ENCODE results near the gene ZNF618. TPM values are rescaled to one million over a fixed set of nuclear protein-coding genes. Genes with fewer than 3 reads are reported as not detected.

ZNF618 gene
- total RNA-seq, 4 donors from 2014 or later, result 2.1 to 6.2 (median 4.1) TPM

DNA sequence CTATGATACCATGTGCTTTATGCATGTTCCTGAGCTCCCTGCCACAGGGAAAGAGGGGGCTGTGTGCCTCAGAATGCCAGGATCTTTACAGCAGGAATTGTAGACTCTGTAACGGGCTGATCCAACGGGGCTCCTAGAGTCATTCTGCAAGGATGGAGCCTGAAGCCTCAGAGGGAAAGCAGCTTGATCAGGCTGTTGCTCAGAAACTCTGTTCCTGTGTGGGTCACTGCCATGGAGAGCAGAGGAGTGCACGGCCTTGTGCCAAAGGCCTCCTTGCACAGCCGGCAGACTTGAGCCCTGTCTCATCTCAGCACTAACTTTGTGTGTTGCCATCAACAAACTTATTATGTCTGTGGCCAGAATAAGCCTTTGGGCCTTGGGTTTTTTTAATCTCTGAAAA is 150.2 kb downstream of the ZNF618 start:
- 100% methylated on average over 2 of the region's 4 CpGs; no CpG with 5 or more reads in 1 of the 2 donors for WGBS, 2 donors (ENCODE audit: low coverage in 1 of 2)

DNA sequence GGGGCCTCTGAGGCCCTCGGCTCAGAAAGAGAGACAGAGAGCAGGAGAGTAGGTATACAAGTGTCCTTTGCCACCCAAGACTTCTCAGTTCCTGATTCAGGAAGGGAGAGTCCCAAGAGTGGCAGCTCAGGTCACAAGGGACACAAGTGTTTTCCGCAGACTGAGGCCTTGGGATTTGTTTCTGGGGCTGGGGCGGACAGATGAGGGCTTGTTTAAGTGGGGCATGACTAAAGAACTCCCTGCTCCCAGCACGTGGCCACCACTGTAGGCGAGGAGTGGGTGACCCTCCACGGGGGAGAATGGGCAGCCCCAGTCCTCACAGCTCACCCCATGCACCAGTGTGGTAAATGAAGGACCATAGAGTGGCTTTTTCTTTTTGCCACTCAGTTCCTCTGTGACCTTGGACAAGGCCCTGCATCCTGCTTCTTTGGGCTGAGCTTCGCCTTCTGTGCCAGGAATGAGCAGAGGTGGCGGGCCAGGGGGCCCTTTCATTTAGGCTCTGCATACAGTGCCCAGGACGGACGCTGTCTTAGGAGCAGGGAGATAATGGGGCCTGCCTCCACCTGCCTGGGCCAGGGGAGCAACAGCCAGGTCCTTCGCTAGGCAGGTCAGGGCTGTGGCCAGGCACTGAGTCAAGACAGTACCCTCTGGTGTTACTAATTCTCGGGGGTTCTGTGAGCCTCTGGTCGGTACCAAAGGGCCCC is 151.2 kb downstream of the ZNF618 start:
- Histone ChIP-seq H3K4me3 (no peak overlapping the region), H3K4me1 (no peaks in the 10 kb centered on the region), H3K27ac (no peak overlapping the region), H3K27me3 (no peaks in the 10 kb centered on the region), H3K36me3 (peaks cover 0 to 52% of the 10 kb centered on the region in 2 donors), H3K9me3 (peaks cover 0 to 25% (median 0%) of the 10 kb centered on the region in 3 donors)
- WGBS, 2 donors (ENCODE audit: low coverage in 1 of 2), result 85% methylated on average over 2 of the region's 13 CpGs; no CpG with 5 or more reads in 1 of the 2 donors
- no peak for TF ChIP-seq POLR2A (IDR thresholded peaks at IDR 0.05)
- TF ChIP-seq POLR2AphosphoS5 (IDR thresholded peaks at IDR 0.05), result no peak
- no peak for TF ChIP-seq EP300 (IDR thresholded peaks at IDR 0.05)
- TF ChIP-seq, protein P1, sequence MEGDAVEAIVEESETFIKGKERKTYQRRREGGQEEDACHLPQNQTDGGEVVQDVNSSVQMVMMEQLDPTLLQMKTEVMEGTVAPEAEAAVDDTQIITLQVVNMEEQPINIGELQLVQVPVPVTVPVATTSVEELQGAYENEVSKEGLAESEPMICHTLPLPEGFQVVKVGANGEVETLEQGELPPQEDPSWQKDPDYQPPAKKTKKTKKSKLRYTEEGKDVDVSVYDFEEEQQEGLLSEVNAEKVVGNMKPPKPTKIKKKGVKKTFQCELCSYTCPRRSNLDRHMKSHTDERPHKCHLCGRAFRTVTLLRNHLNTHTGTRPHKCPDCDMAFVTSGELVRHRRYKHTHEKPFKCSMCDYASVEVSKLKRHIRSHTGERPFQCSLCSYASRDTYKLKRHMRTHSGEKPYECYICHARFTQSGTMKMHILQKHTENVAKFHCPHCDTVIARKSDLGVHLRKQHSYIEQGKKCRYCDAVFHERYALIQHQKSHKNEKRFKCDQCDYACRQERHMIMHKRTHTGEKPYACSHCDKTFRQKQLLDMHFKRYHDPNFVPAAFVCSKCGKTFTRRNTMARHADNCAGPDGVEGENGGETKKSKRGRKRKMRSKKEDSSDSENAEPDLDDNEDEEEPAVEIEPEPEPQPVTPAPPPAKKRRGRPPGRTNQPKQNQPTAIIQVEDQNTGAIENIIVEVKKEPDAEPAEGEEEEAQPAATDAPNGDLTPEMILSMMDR (IDR thresholded peaks at IDR 0.05), result no peak
- ATAC-seq, result no peak

More for the DNA sequence above, 150.2 kb downstream of the ZNF618 start:
- TF ChIP-seq EP300 (IDR thresholded peaks at IDR 0.05), result no peak
- no peak for TF ChIP-seq POLR2A (IDR thresholded peaks at IDR 0.05)
- no peak for TF ChIP-seq POLR2AphosphoS5 (IDR thresholded peaks at IDR 0.05)
- TF ChIP-seq, protein P1 (IDR thresholded peaks at IDR 0.05), result no peak
- Histone ChIP-seq H3K4me3 (no peak overlapping the region), H3K27ac (no peak overlapping the region), H3K9me3 (peaks cover 0 to 33% (median 0%) of the 10 kb centered on the region in 3 donors), H3K4me1 (no peaks in the 10 kb centered on the region), H3K27me3 (no peaks in the 10 kb centered on the region), H3K36me3 (peaks cover 0 to 59% of the 10 kb centered on the region in 2 donors)
- no peak for ATAC-seq

DNA sequence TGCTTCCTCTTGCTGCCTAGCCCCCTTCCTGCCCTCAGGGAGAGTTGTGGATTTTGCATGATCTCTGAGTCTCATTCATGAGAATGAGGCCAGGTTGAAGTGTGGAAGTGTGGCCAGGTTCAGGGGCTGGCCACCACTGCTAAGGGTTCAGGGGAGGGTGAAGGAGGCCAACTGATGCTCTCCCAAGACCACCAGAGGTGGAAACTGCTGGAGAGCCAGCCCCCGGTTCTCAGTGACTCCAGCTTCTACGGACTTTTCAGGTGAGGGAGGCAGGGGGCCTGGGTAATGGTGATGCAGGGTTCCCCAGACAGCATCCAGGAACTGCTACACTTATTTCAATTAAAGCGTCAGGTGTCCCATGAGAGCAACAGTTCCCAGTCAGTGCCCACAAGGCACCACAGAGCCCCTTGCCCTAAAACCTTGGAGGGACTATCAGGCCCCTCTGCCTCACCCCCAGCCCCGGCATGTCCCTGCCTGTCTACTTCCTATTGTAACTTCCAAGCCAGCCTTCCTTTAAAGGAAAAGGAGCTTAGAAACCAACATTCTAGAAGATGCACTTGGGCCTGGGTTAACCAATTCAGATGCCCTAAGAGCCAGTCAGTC is 151.9 kb downstream of the ZNF618 start:
- Histone ChIP-seq H3K27ac (no peak overlapping the region), H3K9me3 (peaks cover 0 to 18% (median 0%) of the 10 kb centered on the region in 3 donors), H3K4me1 (no peaks in the 10 kb centered on the region), H3K27me3 (no peaks in the 10 kb centered on the region), H3K4me3 (no peak overlapping the region), H3K36me3 (peaks cover 0 to 52% of the 10 kb centered on the region in 2 donors)
- WGBS, 2 donors (ENCODE audit: low coverage in 1 of 2), result 80 to 83% methylated on average over 1 to 3 of the region's 4 CpGs
- TF ChIP-seq, protein P1 (IDR thresholded peaks at IDR 0.05), result no peak
- TF ChIP-seq POLR2A (IDR thresholded peaks at IDR 0.05) (no peak), EP300 (IDR thresholded peaks at IDR 0.05) (no peak), POLR2AphosphoS5 (IDR thresholded peaks at IDR 0.05) (no peak)
- no peak for ATAC-seq

DNA sequence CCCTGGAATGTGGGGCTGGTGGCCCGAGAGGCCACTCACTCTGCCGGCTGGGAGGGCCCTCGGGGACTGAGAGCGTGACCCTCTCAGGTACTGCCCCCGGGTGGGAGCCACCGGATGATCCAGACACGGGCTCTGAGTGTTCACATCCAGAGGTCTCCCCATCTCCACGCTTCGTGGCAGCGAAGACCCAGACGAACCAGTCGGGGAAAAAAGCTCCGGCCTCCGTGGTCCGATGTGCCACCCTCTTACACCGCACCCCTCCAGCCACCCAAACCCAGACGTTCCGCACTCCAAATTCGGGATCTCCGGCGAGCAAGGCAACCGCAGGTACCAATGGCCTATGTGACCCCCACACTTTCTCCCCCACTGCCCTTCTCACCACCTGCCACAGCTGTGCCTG is 152.5 kb downstream of the ZNF618 start:
- H3K36me3 ChIP-seq, result peaks cover 0 to 57% of the 10 kb centered on the region in 2 donors
- no peak overlapping the region for H3K4me3 ChIP-seq
- no peaks in the 10 kb centered on the region for H3K4me1 ChIP-seq
- H3K27ac ChIP-seq, result no peak overlapping the region
- no peaks in the 10 kb centered on the region for H3K27me3 ChIP-seq
- no peak for TF ChIP-seq POLR2AphosphoS5 (IDR thresholded peaks at IDR 0.05)
- TF ChIP-seq EP300 (IDR thresholded peaks at IDR 0.05), result no peak
- no peak for TF ChIP-seq POLR2A (IDR thresholded peaks at IDR 0.05)
- TF ChIP-seq, protein P1 (IDR thresholded peaks at IDR 0.05), result no peak
- no peak for ATAC-seq
- H3K9me3 ChIP-seq, result peaks cover 0 to 11% (median 0%) of the 10 kb centered on the region in 3 donors
- 100% methylated on average over 1 of the region's 22 CpGs; no CpG with 5 or more reads in 1 of the 2 donors for WGBS, 2 donors (ENCODE audit: low coverage in 1 of 2)
